Endothelial cell of umbilical vein (primary cell): ENCODE measurements around the gene HAL. TPM values are rescaled to one million over a fixed set of nuclear protein-coding genes. Genes with fewer than 3 reads are reported as not detected.

Source experiments
- BruUV-seq: library from RNA; stranded (reverse); fragments of 400-500 nt; replicated peaks from 2 replicates; lab custom pipeline; 2021; lab: Mats Ljungman, UMichigan
- CTCF ChIA-PET: fragments of 300-600, 350-600 bp; sonication (Branson Sonifier 250); formaldehyde crosslinking; loops from one replicate; lab custom pipeline; 2021; ENCODE audit warnings: antibody characterized with exemption, inconsistent platforms; lab: Charles Lee
- POLR2A ChIA-PET: fragments of 300-600, 350-600 bp; sonication (Branson Sonifier 250); formaldehyde crosslinking; loops from one replicate; lab custom pipeline; 2021; ENCODE audit warnings: antibody characterized with exemption, inconsistent platforms; lab: Charles Lee
- DNase-seq: peaks from one replicate; pipeline ENCODE4 v3.0.0-alpha.2; 2011; ENCODE audit warnings: low read depth, low spot score
- FAIRE-seq: peaks from 2 replicates; lab custom pipeline; 2011; peaks lifted over from hg19 to GRCh38; lab: Jason Lieb, UNC
- H2AFZ ChIP-seq: 2 replicates; pipeline ENCODE4 v1.6.0; 2012; ENCODE audit warnings: low read depth, low read length, control low read depth, inconsistent platforms
- H3K27ac ChIP-seq: 2 replicates; pipeline ENCODE4 v1.5.1; 2011; ENCODE audit warnings: low read depth, mild to moderate bottlenecking, control low read depth, low read length, moderate library complexity; ENCODE audit not compliant: insufficient read depth
- H3K27me3 ChIP-seq, 2 experiments: 2 replicates each; pipeline versions ENCODE4 v1.6.0 to v1.6.1; 2011; ENCODE audit warnings: low read length in 2 of 2, mixed read lengths in 1 of 2; ENCODE audit not compliant: control insufficient read depth in 2 of 2, insufficient read depth in 2 of 2
- H3K36me3 ChIP-seq, 2 experiments: 2 replicates in 1 of 2; 3 replicates in 1 of 2; pipeline ENCODE4 v1.5.1; 2011; ENCODE audit warnings: low read length in 2 of 2, mild to moderate bottlenecking in 1 of 2, moderate library complexity in 1 of 2; ENCODE audit not compliant: control insufficient read depth in 2 of 2, insufficient read depth in 2 of 2; ENCODE audit errors: extremely low read depth in 1 of 2
- H3K4me1 ChIP-seq: 3 replicates; pipeline ENCODE4 v1.5.1; 2011; ENCODE audit warnings: mild to moderate bottlenecking, low read length; ENCODE audit not compliant: control insufficient read depth, insufficient read depth; ENCODE audit errors: extremely low read depth
- H3K4me2 ChIP-seq: 2 replicates; pipeline ENCODE4 v1.6.1; 2011; ENCODE audit warnings: low read length, control low read depth, mixed read lengths; ENCODE audit not compliant: insufficient read depth
- H3K4me3 ChIP-seq, 3 experiments: fragments of 200-600 bp in 1 of 3; sonication (generic), shearing (Covaris generic) in 1 of 3; replicated peaks in 1 of 3; 2 replicates each; pipeline ENCODE4 v1.5.1; 2011 to 2016; ENCODE audit warnings: control low read depth in 3 of 3, low read length in 3 of 3, mild to moderate bottlenecking in 2 of 3, inconsistent platforms in 1 of 3, low read depth in 1 of 3, moderate library complexity in 1 of 3; ENCODE audit not compliant: insufficient read depth in 1 of 3
- H3K79me2 ChIP-seq: 2 replicates; pipeline ENCODE4 v1.6.0; 2012; ENCODE audit warnings: low read length, inconsistent platforms; ENCODE audit not compliant: control insufficient read depth, insufficient read depth
- H3K9ac ChIP-seq: replicated peaks from 2 replicates; pipeline ENCODE3; 2011; ENCODE audit warnings: low read length, control low read depth; ENCODE audit not compliant: insufficient read depth; ENCODE audit errors: extremely low read depth
- H3K9me1 ChIP-seq: replicated peaks from 3 replicates; pipeline ENCODE4 v1.6.0; 2011; ENCODE audit warnings: mild to moderate bottlenecking, low read length; ENCODE audit not compliant: control insufficient read depth, insufficient read depth; ENCODE audit errors: extremely low read depth
- H3K9me3 ChIP-seq: replicated peaks from 2 replicates; pipeline ENCODE4 v1.5.1; 2012; ENCODE audit warnings: low read length, inconsistent platforms; ENCODE audit not compliant: control insufficient read depth, insufficient read depth
- H4K20me1 ChIP-seq: replicated peaks from 2 replicates; pipeline ENCODE3; 2011; ENCODE audit warnings: mild to moderate bottlenecking, low read length; ENCODE audit not compliant: control insufficient read depth, insufficient read depth; ENCODE audit errors: extremely low read depth
- CTCF ChIP-seq, 2 donors: IDR thresholded peaks; 1 replicate in 1 of 2; 2 replicates in 1 of 2; pipeline ENCODE4 v1.5.1; 2011; ENCODE audit warnings: low read length in 2 of 2, mild to moderate bottlenecking in 2 of 2, moderate library complexity in 2 of 2, control low read depth in 1 of 2, inconsistent platforms in 1 of 2, low read depth in 1 of 2; ENCODE audit not compliant: insufficient read depth in 1 of 2; ENCODE audit errors: extremely low read depth in 1 of 2
- EZH2 ChIP-seq: IDR thresholded peaks from 2 replicates; pipeline ENCODE4 v1.6.1; 2012; ENCODE audit warnings: borderline replicate concordance, low read depth, mild to moderate bottlenecking, moderate library complexity, low read length, inconsistent platforms; ENCODE audit not compliant: severe bottlenecking
- MAX ChIP-seq: IDR thresholded peaks from 2 replicates; pipeline ENCODE4 v1.6.1; 2011; ENCODE audit not compliant: insufficient read depth, insufficient read length
- POLR2A ChIP-seq: IDR thresholded peaks from 2 replicates; pipeline ENCODE4 v1.6.1; 2012; ENCODE audit warnings: low read depth, mild to moderate bottlenecking, control low read depth, low read length
- POLR2AphosphoS5 ChIP-seq: IDR thresholded peaks from 2 replicates; pipeline ENCODE4 v1.6.1; 2012; ENCODE audit warnings: low read depth, mild to moderate bottlenecking, control low read depth, low read length, moderate library complexity; ENCODE audit not compliant: insufficient read depth
- dilution Hi-C: fragments of 300-500 bp; cut with MboI; formaldehyde crosslinking; loops from one replicate; pipeline ENCODE4 v1.15.0; 2019; ENCODE audit warnings: low sequenced_read_pairs; ENCODE audit not compliant: extremely low pct_ligation_motif_present
- intact Hi-C: fragments of 100-400 bp; cut with micrococcal nuclease; formaldehyde crosslinking; loops from one replicate; pipeline ENCODE4 v1.10.0; 2022
- polyA plus RNA-seq, 4 experiments: library from polyadenylated mRNA; depleted of rRNA in 3 of 4; stranded (reverse) in 3 of 4; unstranded in 1 of 4; fragments of >200 nt; gene quantifications; 2 replicates each; pipeline versions ENCODE4 v1.2.1 to v1.2.3, GENCODE V29; 2011 to 2012; ENCODE audit warnings: missing spikeins in 1 of 4
- total RNA-seq: library from RNA; stranded (reverse); gene quantifications from 2 replicates; pipeline ENCODE4 v1.2.3, GENCODE V29; 2021

The HAL gene
- total and polyA plus RNA-seq, 2 donors (not counting 3 experiments of a cell fraction or from before 2014, with no cell fraction given) = 0.18 to 0.62 TPM

GRCh38 chr12:96015672-96016071 lies 19.5 kb upstream of the HAL start:
- DNase-seq = peak; percentile 57
- no TSS peak for BruUV-seq
- H3K9me3 ChIP-seq = no peaks in the 10 kb centered on the region
- ChIA-PET POLR2A (no interaction called here), CTCF (interaction anchor here (1.4 kb wide), 1 partner anchor 17 kb away, joined by 3 read pairs; no protein-coding TSS in a partner anchor)
- no peak for TF ChIP-seq MAX
- peak; percentile 31 to 64 for TF ChIP-seq CTCF (IDR thresholded peaks at IDR 0.05; ENCODE audit: extremely low read depth in 1 of 2, insufficient read depth in 1 of 2, low read depth in 1 of 2, low read length in 2 of 2)
- no peak for TF ChIP-seq POLR2A
- no peak for TF ChIP-seq POLR2AphosphoS5
- TF ChIP-seq EZH2 = no peak
- H4K20me1 ChIP-seq = no peaks in the 10 kb centered on the region
- no peaks in the 10 kb centered on the region for H3K9me1 ChIP-seq
- no peaks in the 10 kb centered on the region for H3K4me1 ChIP-seq
- FAIRE-seq = no peak
- H3K4me2 ChIP-seq = no peak overlapping the region
- no peak overlapping the region for H3K4me3 ChIP-seq
- H3K79me2 ChIP-seq = no peaks in the 10 kb centered on the region
- H3K27me3 ChIP-seq = no peaks in the 10 kb centered on the region
- no peak overlapping the region for H3K27ac ChIP-seq
- H2AFZ ChIP-seq = no peak overlapping the region
- peaks cover 3 to 7% of the 10 kb centered on the region in 2 experiments for H3K36me3 ChIP-seq
- H3K9ac ChIP-seq = no peak overlapping the region
- dilution Hi-C loops = no loop called here
- intact Hi-C loops = no loop called here
